Skeletal muscle tissue (tissue), 4 donors: ENCODE measurements around the gene TBX22. TPM values are rescaled to one million over a fixed set of nuclear protein-coding genes. Genes with fewer than 3 reads are reported as not detected.
"Not testable (repeated sequence)": the region's sequence is repeated elsewhere in the genome, so short reads cannot be mapped to it uniquely, and the experiment has no call there.

Source experiments
- H3K27ac ChIP-seq: one replicate; pipeline ENCODE4 v1.7.0; 2013; ENCODE audit warnings: mild to moderate bottlenecking, low read depth, low read length, inconsistent platforms
- H3K27me3 ChIP-seq, 3 donors: one replicate each; pipeline ENCODE4 v1.7.0; 2013; ENCODE audit warnings: low read length in 3 of 3; ENCODE audit not compliant: control insufficient read depth in 3 of 3, insufficient read depth in 3 of 3
- H3K36me3 ChIP-seq, 3 donors: one replicate each; pipeline ENCODE4 v1.7.0; 2013; ENCODE audit warnings: low read length in 3 of 3; ENCODE audit not compliant: control insufficient read depth in 3 of 3, insufficient read depth in 3 of 3
- H3K4me1 ChIP-seq, 3 donors: one replicate each; pipeline ENCODE4 v1.7.0; 2013; ENCODE audit warnings: low read length in 3 of 3, mild to moderate bottlenecking in 3 of 3; ENCODE audit not compliant: control insufficient read depth in 3 of 3, insufficient read depth in 3 of 3
- H3K4me3 ChIP-seq, 3 donors: one replicate each; pipeline ENCODE4 v1.7.0; 2013; ENCODE audit warnings: low read length in 3 of 3
- H3K9ac ChIP-seq, 3 donors: one replicate each; pipeline ENCODE4 v1.7.0; 2013; ENCODE audit warnings: low read length in 3 of 3, mild to moderate bottlenecking in 3 of 3, moderate library complexity in 2 of 3, low read depth in 1 of 3
- H3K9me3 ChIP-seq, 3 donors: one replicate each; pipeline ENCODE4 v1.7.0; 2013; ENCODE audit warnings: low read length in 3 of 3; ENCODE audit not compliant: control insufficient read depth in 3 of 3
- total RNA-seq: library from RNA; depleted of rRNA; stranded (reverse); fragments of >200 nt; gene quantifications from one replicate; pipeline ENCODE4 v1.2.3, GENCODE V29; 2014
- donor health status: Osteomylitis.

Gene TBX22, protein sequence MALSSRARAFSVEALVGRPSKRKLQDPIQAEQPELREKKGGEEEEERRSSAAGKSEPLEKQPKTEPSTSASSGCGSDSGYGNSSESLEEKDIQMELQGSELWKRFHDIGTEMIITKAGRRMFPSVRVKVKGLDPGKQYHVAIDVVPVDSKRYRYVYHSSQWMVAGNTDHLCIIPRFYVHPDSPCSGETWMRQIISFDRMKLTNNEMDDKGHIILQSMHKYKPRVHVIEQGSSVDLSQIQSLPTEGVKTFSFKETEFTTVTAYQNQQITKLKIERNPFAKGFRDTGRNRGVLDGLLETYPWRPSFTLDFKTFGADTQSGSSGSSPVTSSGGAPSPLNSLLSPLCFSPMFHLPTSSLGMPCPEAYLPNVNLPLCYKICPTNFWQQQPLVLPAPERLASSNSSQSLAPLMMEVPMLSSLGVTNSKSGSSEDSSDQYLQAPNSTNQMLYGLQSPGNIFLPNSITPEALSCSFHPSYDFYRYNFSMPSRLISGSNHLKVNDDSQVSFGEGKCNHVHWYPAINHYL
- under 0.01 TPM for total RNA-seq

DNA sequence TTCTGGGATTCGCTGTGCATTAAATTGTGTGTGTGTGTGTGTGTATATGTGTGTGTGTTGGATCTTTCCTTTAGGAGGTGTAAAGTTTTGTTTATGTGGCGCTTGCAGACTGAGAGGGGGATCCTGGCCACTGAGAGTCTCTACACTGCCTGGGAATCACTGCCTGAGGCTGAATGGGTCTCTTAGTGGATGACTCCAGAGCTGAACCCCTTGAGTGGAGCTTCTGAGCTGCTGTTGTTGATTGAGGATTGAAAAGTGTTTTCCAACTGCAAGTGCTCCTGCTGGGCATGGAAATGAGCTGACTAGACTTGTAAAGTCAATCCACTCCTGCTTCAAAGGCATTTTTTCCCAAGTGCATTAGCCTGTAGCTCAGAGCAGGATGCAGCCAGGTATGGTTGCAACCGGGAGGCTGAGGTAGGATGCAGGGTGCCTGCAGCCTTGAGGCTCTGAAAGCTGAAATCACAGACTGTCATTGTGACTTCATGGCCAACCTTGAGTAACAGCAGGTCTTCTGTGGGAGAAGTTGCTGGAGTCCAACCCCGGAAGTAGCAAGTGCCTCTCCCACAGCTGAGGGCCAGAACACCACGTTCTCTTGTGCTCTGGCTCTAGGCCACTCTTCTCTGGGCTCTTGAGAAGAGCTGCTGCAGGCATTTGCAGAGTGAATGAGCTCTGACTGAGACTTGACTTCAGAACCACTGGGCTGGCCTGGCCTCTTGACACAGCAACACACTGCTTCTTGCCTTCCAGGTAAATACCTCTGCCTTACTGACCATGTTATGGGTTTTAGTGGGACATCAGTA, at the start of gene TBX22:
Gene TBX22 (plus strand): TSS at position 613 of the 800 bp plus-strand sequence. CDS start 7,517 bp downstream, outside the sequence.
- no peaks in the 10 kb centered on the region for H3K9me3 ChIP-seq
- no peaks in the 10 kb centered on the region for H3K4me1 ChIP-seq
- no peak within 1 kb of the TSS for H3K4me3 ChIP-seq
- no peaks in the 10 kb centered on the region for H3K27me3 ChIP-seq
- no peak within 1 kb of the TSS for H3K9ac ChIP-seq
- no peak within 1 kb of the TSS for H3K27ac ChIP-seq
- no peaks in the 10 kb centered on the region for H3K36me3 ChIP-seq

DNA sequence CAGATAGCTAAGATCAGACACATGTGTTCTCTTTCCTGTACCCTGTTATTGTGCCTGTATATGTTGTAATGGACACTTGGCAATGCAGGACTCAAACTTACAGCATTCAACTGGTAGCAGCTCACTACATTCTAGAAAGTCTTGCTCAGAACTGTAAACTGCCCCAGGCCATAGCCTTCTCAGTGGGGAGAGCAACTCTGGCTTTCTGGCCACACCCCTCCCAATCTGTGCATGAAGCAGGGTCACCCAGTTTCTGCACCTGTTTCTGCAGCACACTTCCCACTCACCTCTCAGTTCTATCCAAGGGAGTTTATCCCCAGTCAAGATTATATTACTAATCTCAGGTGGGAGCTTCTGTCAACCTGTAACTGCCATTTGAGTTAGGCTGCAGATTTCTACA, 38.9 kb upstream of the TBX22 start:
- Histone ChIP-seq H3K4me3 (no peak overlapping the region), H3K36me3 (no peaks in the 10 kb centered on the region), H3K9ac (no peak overlapping the region), H3K27me3 (no peaks in the 10 kb centered on the region), H3K9me3 (no peaks in the 10 kb centered on the region), H3K27ac (no peak overlapping the region), H3K4me1 (no peaks in the 10 kb centered on the region)

DNA sequence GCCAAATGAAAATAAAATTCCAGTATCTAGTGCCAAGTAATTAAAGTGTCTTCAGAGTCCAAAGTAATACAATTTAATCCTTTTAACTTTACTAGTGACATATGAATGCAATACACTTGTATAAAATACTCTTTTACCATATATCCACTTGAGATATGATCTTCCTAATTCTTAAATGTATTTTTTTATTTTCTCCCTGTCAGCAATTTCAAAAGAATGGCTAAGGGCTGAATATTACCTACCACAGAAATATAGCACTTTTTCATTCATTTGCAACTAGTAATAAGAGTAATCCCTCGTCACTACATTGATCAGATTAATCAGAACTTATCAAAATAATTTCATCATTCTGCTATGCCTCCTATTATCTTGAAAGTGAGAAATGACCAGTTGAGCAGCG, 10.1 kb upstream of the TBX22 start:
- Histone ChIP-seq H3K9ac (no peak overlapping the region), H3K9me3 (no peaks in the 10 kb centered on the region), H3K36me3 (no peaks in the 10 kb centered on the region), H3K27ac (no peak overlapping the region), H3K4me3 (no peak overlapping the region), H3K27me3 (no peaks in the 10 kb centered on the region), H3K4me1 (no peaks in the 10 kb centered on the region)

DNA sequence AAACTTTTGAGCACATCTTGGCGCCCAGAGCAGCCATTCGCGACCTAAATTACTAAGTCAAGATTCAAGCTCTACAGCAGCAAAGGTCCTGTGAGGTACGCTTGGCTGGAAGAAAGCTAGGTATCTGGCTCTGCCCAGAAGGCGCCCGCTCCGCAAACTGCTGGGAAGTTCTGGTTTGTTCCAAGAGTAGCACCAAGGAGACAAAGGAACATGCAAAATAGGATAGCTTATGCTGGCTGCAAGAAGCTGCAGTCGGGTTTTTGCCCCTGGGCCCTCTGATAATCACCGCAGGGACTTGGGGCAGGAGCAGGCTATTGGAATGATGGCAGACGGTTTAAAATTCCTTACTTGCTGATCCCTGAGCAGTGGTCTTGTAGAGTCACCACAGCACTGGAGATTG, 3.0 kb upstream of the TBX22 start:
- Histone ChIP-seq H3K36me3 (no peaks in the 10 kb centered on the region), H3K27me3 (no peaks in the 10 kb centered on the region)

DNA sequence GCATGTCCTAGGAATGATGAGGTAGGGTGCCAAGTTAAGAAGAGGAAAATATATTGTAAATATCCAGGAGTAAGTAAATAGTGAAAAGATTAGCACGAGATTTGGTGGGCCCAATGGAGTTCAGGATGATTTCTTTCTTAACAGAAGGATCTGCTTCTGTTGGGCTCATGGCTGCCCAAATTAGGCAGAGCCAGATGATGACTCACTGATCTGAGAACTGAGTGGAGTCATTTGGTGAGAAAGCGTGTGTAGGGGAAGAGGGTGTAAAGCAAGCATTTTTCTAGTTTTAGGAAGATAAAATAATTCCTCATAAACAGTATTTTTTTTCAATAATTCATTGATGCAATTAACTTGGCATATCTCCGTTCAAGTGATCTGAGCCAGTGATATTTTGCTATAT, 1.6 kb downstream of the TBX22 start:
- no peaks in the 10 kb centered on the region for H3K4me1 ChIP-seq
- no peaks in the 10 kb centered on the region for H3K36me3 ChIP-seq
- H3K9me3 ChIP-seq, result no peaks in the 10 kb centered on the region
- no peak overlapping the region for H3K4me3 ChIP-seq
- H3K9ac ChIP-seq, result no peak overlapping the region
- no peak overlapping the region for H3K27ac ChIP-seq
- H3K27me3 ChIP-seq, result no peaks in the 10 kb centered on the region

More for the DNA sequence above, 3.0 kb upstream of the TBX22 start:
- Histone ChIP-seq H3K9me3 (no peaks in the 10 kb centered on the region), H3K27ac (no peak overlapping the region), H3K4me1 (no peaks in the 10 kb centered on the region), H3K9ac (no peak overlapping the region), H3K4me3 (no peak overlapping the region)

DNA sequence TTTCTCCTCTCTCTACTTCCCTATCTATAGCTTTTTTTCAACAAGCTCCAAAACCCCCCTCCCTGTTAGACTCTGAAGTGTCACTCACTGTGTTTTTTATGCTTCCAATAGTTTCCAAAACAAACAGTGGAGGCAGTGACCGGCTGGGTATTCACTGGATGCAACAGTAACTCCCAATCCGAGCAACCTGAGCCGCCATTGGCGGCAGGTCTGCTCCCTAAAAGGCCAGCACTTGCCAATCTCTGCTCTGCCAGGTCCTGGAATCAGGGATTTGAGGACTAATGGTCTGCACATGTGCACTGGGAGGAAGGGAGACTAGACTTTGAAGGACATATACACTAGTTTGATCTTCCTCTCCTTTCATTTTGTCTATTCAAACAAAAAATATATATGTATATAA, 7.1 kb downstream of the TBX22 start:
- H3K4me1 ChIP-seq, result no peaks in the 10 kb centered on the region
- H3K9ac ChIP-seq, result no peak overlapping the region
- H3K4me3 ChIP-seq, result no peak overlapping the region
- H3K27ac ChIP-seq, result no peak overlapping the region
- H3K36me3 ChIP-seq, result no peaks in the 10 kb centered on the region
- H3K27me3 ChIP-seq, result no peaks in the 10 kb centered on the region
- H3K9me3 ChIP-seq, result peaks cover 0 to 1% (median 0%) of the 10 kb centered on the region in 3 donors

DNA sequence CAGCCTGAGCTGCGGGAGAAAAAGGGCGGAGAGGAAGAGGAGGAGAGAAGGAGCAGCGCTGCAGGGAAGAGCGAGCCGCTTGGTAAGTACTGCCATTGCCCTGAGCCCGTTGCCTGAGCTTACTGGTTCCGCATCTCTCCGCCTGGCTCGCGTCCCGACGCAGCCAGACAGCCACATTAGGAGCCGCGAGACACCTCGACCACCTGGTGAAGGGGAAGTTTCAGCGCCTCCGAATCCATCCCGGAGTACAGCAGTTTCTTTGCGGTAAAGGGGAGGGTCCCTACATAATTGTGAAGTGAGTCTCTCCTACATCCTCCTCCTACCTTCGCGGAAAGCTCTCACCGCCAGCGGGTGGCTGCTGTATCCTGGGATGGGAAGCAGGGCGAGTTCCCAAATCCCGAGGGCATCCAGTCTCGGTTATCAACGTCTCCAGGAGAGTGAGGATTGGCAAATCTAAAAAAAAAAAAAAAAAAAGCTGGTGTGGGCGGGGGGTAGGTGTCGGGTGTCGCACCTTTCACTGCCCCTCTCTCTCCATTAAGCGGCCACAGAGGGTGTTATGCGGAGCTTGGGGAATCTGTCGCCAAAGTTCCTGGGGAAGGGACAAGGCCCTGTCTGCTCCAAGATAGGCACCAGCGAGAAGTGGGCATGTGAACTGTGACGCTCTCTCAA, 7.9 kb downstream of the TBX22 start:
- H3K4me1 ChIP-seq, result no peaks in the 10 kb centered on the region
- H3K9ac ChIP-seq, result no peak overlapping the region
- H3K9me3 ChIP-seq, result peaks cover 0 to 2% (median 0%) of the 10 kb centered on the region in 3 donors
- no peaks in the 10 kb centered on the region for H3K36me3 ChIP-seq
- no peak overlapping the region for H3K4me3 ChIP-seq
- H3K27me3 ChIP-seq, result no peaks in the 10 kb centered on the region
- H3K27ac ChIP-seq, result no peak overlapping the region

DNA sequence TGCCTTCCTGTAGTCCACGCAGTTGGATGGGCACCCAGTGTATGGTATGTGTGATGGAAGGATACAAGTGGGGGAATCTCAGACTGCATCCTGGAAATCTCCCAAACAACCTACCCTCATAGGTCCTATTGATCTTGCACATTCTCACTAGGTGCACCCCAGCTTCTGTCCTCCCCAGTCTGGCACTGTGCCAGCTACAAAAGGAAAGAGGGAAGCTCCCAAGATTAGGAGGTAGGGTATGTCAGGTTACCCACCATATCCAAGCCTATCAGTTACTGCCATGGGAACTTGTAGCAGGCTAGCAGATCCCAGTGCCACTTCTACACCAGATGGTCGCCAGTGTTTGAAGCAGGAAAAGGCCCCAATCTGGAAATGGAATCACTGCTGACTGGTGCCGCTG, 11.6 kb downstream of the TBX22 start:
- H3K4me3 ChIP-seq, result no peak overlapping the region
- no peaks in the 10 kb centered on the region for H3K4me1 ChIP-seq
- H3K27ac ChIP-seq, result no peak overlapping the region
- no peaks in the 10 kb centered on the region for H3K27me3 ChIP-seq
- H3K36me3 ChIP-seq, result no peaks in the 10 kb centered on the region
- H3K9ac ChIP-seq, result no peak overlapping the region
- H3K9me3 ChIP-seq, result peaks cover 0 to 2% (median 0%) of the 10 kb centered on the region in 3 donors

DNA sequence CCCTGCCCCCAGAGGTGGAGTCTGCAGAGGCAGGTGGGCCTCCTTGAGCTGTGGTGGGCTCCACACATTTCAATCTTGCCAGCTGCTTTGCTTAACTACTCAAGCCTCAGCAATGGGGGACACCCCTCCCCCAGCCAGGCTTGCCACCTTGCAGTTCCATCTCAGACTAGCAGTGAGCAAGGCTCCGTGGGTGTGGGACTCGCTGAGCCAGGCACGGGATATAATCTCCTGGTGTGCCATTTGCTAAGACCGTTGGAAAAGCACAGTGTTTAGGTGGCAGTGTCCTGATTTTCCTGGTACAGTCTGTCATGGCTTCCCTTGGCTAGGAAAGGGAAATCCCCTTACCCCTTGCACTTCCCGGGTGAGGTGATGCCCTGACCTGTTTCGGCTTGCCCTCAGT, 51.6 kb downstream of the TBX22 start:
- not testable (repeated sequence) for H3K27me3 ChIP-seq, H3K4me3 ChIP-seq, H3K36me3 ChIP-seq, H3K27ac ChIP-seq, H3K4me1 ChIP-seq, H3K9me3 ChIP-seq, H3K9ac ChIP-seq
